Bronchial epithelial cell (primary cell): ENCODE measurements around the gene PLA2G5. TPM values are rescaled to one million over a fixed set of nuclear protein-coding genes. Genes with fewer than 3 reads are reported as not detected.

Experiments
- DNase-seq: peaks from one replicate; pipeline ENCODE4 v3.0.0-alpha.2; 2010; ENCODE audit warnings: low read depth
- FAIRE-seq: peaks from 2 replicates; lab custom pipeline; 2011; peaks lifted over from hg19 to GRCh38; lab: Jason Lieb, UNC
- H3K27me3 ChIP-seq: 2 replicates; pipeline ENCODE4 v1.5.1; 2011; ENCODE audit warnings: low read length; ENCODE audit not compliant: control insufficient read depth, insufficient read depth
- H3K36me3 ChIP-seq: 2 replicates; pipeline ENCODE4 v1.5.1; 2011; ENCODE audit warnings: low read length; ENCODE audit not compliant: control insufficient read depth, insufficient read depth
- H3K4me3 ChIP-seq: 2 replicates; pipeline ENCODE4 v1.5.1; 2011; ENCODE audit warnings: mild to moderate bottlenecking, low read depth, low read length, control low read depth
- CTCF ChIP-seq: IDR thresholded peaks from 2 replicates; pipeline ENCODE4 v1.5.1; 2011; ENCODE audit warnings: mild to moderate bottlenecking, moderate library complexity, low read length, control low read depth, inconsistent platforms; ENCODE audit not compliant: insufficient read depth, severe bottlenecking
- total RNA-seq: library from RNA; depleted of rRNA; stranded (reverse); fragments of >200 nt; gene quantifications from 2 replicates; pipeline ENCODE4 v1.2.1, GENCODE V29; 2014

Gene PLA2G5
- total RNA-seq, 1 donor from 2014 or later, result not detected

- H3K36me3 ChIP-seq, result no peaks in the 10 kb centered on the region
- peaks cover 5% of the 10 kb centered on the region for H3K27me3 ChIP-seq
- DNase-seq, result no peak
- TF ChIP-seq CTCF, result no peak
- H3K4me3 ChIP-seq, result no peak overlapping the region
- no peak for FAIRE-seq
Measured at GRCh38 chr1:20031836-20032235, 38.2 kb upstream of the PLA2G5 start.

- Histone ChIP-seq H3K36me3 (no peaks in the 10 kb centered on the region), H3K27me3 (peaks cover 5% of the 10 kb centered on the region), H3K4me3 (no peak overlapping the region)
- DNase-seq (peak; percentile 0), FAIRE-seq (no peak)
- TF ChIP-seq CTCF, result no peak
Measured at GRCh38 chr1:20032425-20032824, 37.6 kb upstream of the PLA2G5 start.

GRCh38 chr1:20033420-20033819, 36.6 kb upstream of the PLA2G5 start:
- no peak for TF ChIP-seq CTCF
- peaks cover 5% of the 10 kb centered on the region for H3K27me3 ChIP-seq
- DNase-seq (no peak), FAIRE-seq (no peak)
- H3K36me3 ChIP-seq, result no peaks in the 10 kb centered on the region
- H3K4me3 ChIP-seq, result no peak overlapping the region

- DNase-seq, result no peak
- no peak overlapping the region for H3K4me3 ChIP-seq
- FAIRE-seq, result no peak
- no peaks in the 10 kb centered on the region for H3K36me3 ChIP-seq
- TF ChIP-seq CTCF, result no peak
- H3K27me3 ChIP-seq, result peaks cover under 1% of the 10 kb centered on the region
Measured at GRCh38 chr1:20035114-20035513, 34.9 kb upstream of the PLA2G5 start.

GRCh38 chr1:20037877-20038276, 32.1 kb upstream of the PLA2G5 start:
- no peak for TF ChIP-seq CTCF
- no peaks in the 10 kb centered on the region for H3K36me3 ChIP-seq
- H3K27me3 ChIP-seq, result peaks cover 2% of the 10 kb centered on the region
- H3K4me3 ChIP-seq, result no peak overlapping the region
- DNase-seq (peak; percentile 12), FAIRE-seq (no peak)

- TF ChIP-seq CTCF, result no peak
- FAIRE-seq, result peak; percentile 83
- Histone ChIP-seq H3K36me3 (no peaks in the 10 kb centered on the region), H3K4me3 (no peak overlapping the region), H3K27me3 (no peaks in the 10 kb centered on the region)
- DNase-seq, result no peak
Measured at GRCh38 chr1:20047096-20047495, 22.9 kb upstream of the PLA2G5 start.
